Measurements from ENCODE around the gene CHI3L2. TPM values are rescaled to one million over a fixed set of nuclear protein-coding genes. Genes with fewer than 3 reads are reported as not detected.

CHI3L2 gene
- total RNA-seq, 2 experiments from 2014 or later, result 9.2 to 10.4 TPM

- no peaks in the 10 kb centered on the region for H3K27me3 Mint-ChIP-seq
- DNase-seq (no peak), ATAC-seq (no peak)
- peaks cover 97% of the 10 kb centered on the region for H3K4me1 Mint-ChIP-seq (ENCODE audit: low read depth)
- TF ChIP-seq, protein P1, sequence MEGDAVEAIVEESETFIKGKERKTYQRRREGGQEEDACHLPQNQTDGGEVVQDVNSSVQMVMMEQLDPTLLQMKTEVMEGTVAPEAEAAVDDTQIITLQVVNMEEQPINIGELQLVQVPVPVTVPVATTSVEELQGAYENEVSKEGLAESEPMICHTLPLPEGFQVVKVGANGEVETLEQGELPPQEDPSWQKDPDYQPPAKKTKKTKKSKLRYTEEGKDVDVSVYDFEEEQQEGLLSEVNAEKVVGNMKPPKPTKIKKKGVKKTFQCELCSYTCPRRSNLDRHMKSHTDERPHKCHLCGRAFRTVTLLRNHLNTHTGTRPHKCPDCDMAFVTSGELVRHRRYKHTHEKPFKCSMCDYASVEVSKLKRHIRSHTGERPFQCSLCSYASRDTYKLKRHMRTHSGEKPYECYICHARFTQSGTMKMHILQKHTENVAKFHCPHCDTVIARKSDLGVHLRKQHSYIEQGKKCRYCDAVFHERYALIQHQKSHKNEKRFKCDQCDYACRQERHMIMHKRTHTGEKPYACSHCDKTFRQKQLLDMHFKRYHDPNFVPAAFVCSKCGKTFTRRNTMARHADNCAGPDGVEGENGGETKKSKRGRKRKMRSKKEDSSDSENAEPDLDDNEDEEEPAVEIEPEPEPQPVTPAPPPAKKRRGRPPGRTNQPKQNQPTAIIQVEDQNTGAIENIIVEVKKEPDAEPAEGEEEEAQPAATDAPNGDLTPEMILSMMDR (IDR thresholded peaks at IDR 0.05), result no peak
- CTCF ChIA-PET, result interaction anchor here (1.1 to 8.7 kb wide), 5 partner anchors 9 to 508 kb away, joined by 3 to 150 read pairs (median 5); partner anchors contain the start of gene DENND2D
- intact Hi-C loops (cut with micrococcal nuclease), result loop anchor here (5.0 to 10.0 kb wide), 6 partner anchors 230 to 585 kb away; partner anchors contain the start of genes ATP5PB, KCNA3 and WDR77
- POLR2A ChIA-PET, result interaction anchor here (0.6 to 10.3 kb wide), 8 partner anchors 17 to 452 kb away, joined by 3 to 245 read pairs (median 8); partner anchors contain the start of gene DENND2D
- peaks cover 10% of the 10 kb centered on the region for H3K36me3 Mint-ChIP-seq (ENCODE audit: low read depth)
- H3K9me3 Mint-ChIP-seq, result peaks cover 8% of the 10 kb centered on the region
- H3K27ac Mint-ChIP-seq, result peak overlapping the region; percentile 93
- peak overlapping the region; percentile 77 for H3K4me3 Mint-ChIP-seq
These were observed 10.2 kb upstream of the CHI3L2 start for GRCh38 chr1:111217183-111217910.

DNA sequence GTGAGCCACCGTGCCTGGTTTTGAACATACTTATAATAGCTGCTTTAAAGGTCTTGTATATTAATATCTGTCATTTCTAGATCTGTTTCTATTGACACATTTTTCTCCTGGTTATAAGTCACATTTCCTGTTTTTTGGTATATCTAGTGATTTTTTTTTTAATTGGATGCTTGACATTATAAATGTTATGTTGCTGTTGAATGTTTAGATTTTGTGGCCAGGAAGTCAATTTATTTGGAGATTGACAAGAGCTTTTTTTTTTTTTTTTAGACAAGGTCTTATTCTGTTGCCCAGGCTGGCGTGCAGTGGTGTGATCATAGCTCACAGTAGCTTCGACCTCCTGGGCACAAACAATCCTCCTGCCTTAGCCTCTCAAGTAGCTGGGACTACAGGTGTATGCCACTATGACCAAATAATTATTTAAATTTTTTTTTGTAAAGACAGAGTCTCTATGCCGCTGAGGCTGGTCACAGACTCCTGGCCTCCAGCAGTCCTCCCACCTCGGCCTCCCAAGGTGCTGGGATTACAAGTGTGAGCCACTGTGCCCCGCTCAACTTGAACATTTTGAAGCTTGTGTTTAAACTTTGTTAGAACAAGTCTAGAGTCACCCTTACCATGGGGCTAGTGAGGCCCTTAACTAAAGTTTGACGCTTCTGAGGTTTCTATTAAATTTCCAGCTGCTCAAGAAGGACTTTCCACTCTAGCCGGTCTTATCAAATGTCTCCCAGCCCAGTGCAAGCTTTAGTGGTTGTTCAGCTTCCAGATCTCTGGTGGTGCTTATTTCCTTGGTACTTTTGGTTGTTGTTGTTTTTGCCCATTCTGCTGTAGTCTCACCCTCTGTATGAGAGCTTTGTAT, 8.6 kb upstream of the CHI3L2 start:
- TF ChIP-seq, protein P1 (IDR thresholded peaks at IDR 0.05), result no peak
- H3K27me3 Mint-ChIP-seq, result no peaks in the 10 kb centered on the region
- peaks cover 6% of the 10 kb centered on the region for H3K36me3 Mint-ChIP-seq (ENCODE audit: low read depth)
- peaks cover 94% of the 10 kb centered on the region for H3K4me1 Mint-ChIP-seq (ENCODE audit: low read depth)
- H3K9me3 Mint-ChIP-seq, result peaks cover 8% of the 10 kb centered on the region
- POLR2A ChIA-PET, result interaction anchor here (1.1 to 10.3 kb wide), 6 partner anchors 12 to 230 kb away, joined by 5 to 245 read pairs (median 10); partner anchors contain the start of genes DENND2D and WDR77
- peak overlapping the region; percentile 48 for H3K4me3 Mint-ChIP-seq
- intact Hi-C loops (cut with micrococcal nuclease), result loop anchor here (5.0 to 10.0 kb wide), 6 partner anchors 228 to 587 kb away; partner anchors contain the start of genes ATP5PB, KCNA3 and WDR77
- DNase-seq (no peak), ATAC-seq (no peak)
- CTCF ChIA-PET, result interaction anchor here (0.7 to 10.3 kb wide), 10 partner anchors 7 to 553 kb away, joined by 3 to 150 read pairs (median 6); partner anchors contain the start of gene DENND2D
- H3K27ac Mint-ChIP-seq, result peak overlapping the region; percentile 93

GRCh38 chr1:111219557-111220286, 7.8 kb upstream of the CHI3L2 start:
- peak overlapping the region; percentile 48 for H3K4me3 Mint-ChIP-seq
- H3K4me1 Mint-ChIP-seq (ENCODE audit: low read depth), result peaks cover 90% of the 10 kb centered on the region
- TF ChIP-seq, protein P1 (IDR thresholded peaks at IDR 0.05), result no peak
- no peaks in the 10 kb centered on the region for H3K27me3 Mint-ChIP-seq
- peaks cover 5% of the 10 kb centered on the region for H3K36me3 Mint-ChIP-seq (ENCODE audit: low read depth)
- ATAC-seq (peak; percentile 38), DNase-seq (peak; percentile 83)
- peak overlapping the region; percentile 93 for H3K27ac Mint-ChIP-seq
- CTCF ChIA-PET, result interaction anchor here (0.8 to 10.3 kb wide), 10 partner anchors 9 to 288 kb away, joined by 3 to 150 read pairs (median 5); partner anchors contain the start of gene DENND2D
- POLR2A ChIA-PET, result interaction anchor here (0.9 to 10.3 kb wide), 8 partner anchors 11 to 345 kb away, joined by 3 to 245 read pairs (median 9); partner anchors contain the start of genes DENND2D and WDR77
- intact Hi-C loops (cut with micrococcal nuclease), result loop anchor here (5.0 to 10.0 kb wide), 6 partner anchors 228 to 587 kb away; partner anchors contain the start of genes ATP5PB, KCNA3 and WDR77
- H3K9me3 Mint-ChIP-seq, result peaks cover 8% of the 10 kb centered on the region

GRCh38 chr1:111220302-111220890, 7.1 kb upstream of the CHI3L2 start:
- ATAC-seq, result no peak
- TF ChIP-seq, protein P1 (IDR thresholded peaks at IDR 0.05), result no peak
- Mint-ChIP-seq H3K27me3 (no peaks in the 10 kb centered on the region), H3K9me3 (peaks cover 8% of the 10 kb centered on the region), H3K36me3 (ENCODE audit: low read depth) (peaks cover 5% of the 10 kb centered on the region), H3K4me1 (ENCODE audit: low read depth) (peaks cover 90% of the 10 kb centered on the region), H3K4me3 (peak overlapping the region; percentile 48), H3K27ac (peak overlapping the region; percentile 93)
- DNase-seq, result no peak
- CTCF ChIA-PET, result interaction anchor here (0.8 to 10.3 kb wide), 10 partner anchors 11 to 288 kb away, joined by 3 to 150 read pairs (median 4); partner anchors contain the start of gene DENND2D
- intact Hi-C loops (cut with micrococcal nuclease), result no loop called here
- POLR2A ChIA-PET, result interaction anchor here (0.6 to 10.3 kb wide), 8 partner anchors 10 to 345 kb away, joined by 3 to 245 read pairs (median 6); partner anchors contain the start of genes CEPT1, DENND2D, DRAM2 and WDR77

Measured in activated CD8-positive, alpha-beta T cell treated with anti-CD3 and anti-CD28 coated beads for 36 hours (primary cell).